Keratinocyte (primary cell): ENCODE data around the gene CCL18. TPM values are rescaled to one million over a fixed set of nuclear protein-coding genes. Genes with fewer than 3 reads are reported as not detected.
"Not testable (repeated sequence)": the region's sequence is repeated elsewhere in the genome, so short reads cannot be mapped to it uniquely, and the experiment has no call there.

Experiments used
- DNase-seq: peaks from one replicate; pipeline ENCODE4 v3.0.0-alpha.2; 2011; ENCODE audit warnings: low read depth, missing footprints, low spot score
- FAIRE-seq: peaks from 2 replicates; lab custom pipeline; 2011; peaks lifted over from hg19 to GRCh38; lab: Jason Lieb, UNC
- H2AFZ ChIP-seq: 2 replicates; pipeline ENCODE4 v1.6.0; 2012; ENCODE audit warnings: low read length, control low read depth, inconsistent platforms; ENCODE audit not compliant: control insufficient read depth
- H3K27ac ChIP-seq: 2 replicates; pipeline ENCODE4 v1.5.1; 2011; ENCODE audit warnings: low read length; ENCODE audit not compliant: control insufficient read depth, insufficient read depth
- H3K27me3 ChIP-seq: 3 replicates; pipeline ENCODE4 v1.6.0; 2011; ENCODE audit warnings: low read length; ENCODE audit not compliant: control insufficient read depth, insufficient read depth; ENCODE audit errors: extremely low read depth
- H3K36me3 ChIP-seq, 2 experiments: 2 replicates in 1 of 2; 3 replicates in 1 of 2; pipeline ENCODE4 v1.5.1; 2011; ENCODE audit warnings: low read length in 2 of 2, mild to moderate bottlenecking in 1 of 2; ENCODE audit not compliant: control insufficient read depth in 2 of 2, insufficient read depth in 2 of 2; ENCODE audit errors: extremely low read depth in 1 of 2
- H3K4me1 ChIP-seq: 3 replicates; pipeline ENCODE4 v1.5.1; 2011; ENCODE audit warnings: low read length; ENCODE audit not compliant: control insufficient read depth, insufficient read depth; ENCODE audit errors: extremely low read depth
- H3K4me2 ChIP-seq: 3 replicates; pipeline ENCODE4 v1.6.0; 2011; ENCODE audit warnings: low read depth, low read length; ENCODE audit not compliant: control insufficient read depth, insufficient read depth; ENCODE audit errors: extremely low read depth
- H3K4me3 ChIP-seq, 3 experiments: fragments of 200-600 bp in 1 of 3; sonication (generic) in 1 of 3; 2 replicates in 2 of 3; 3 replicates in 1 of 3; pipeline ENCODE4 v1.5.1; 2011 to 2016; ENCODE audit warnings: low read length in 3 of 3, mild to moderate bottlenecking in 3 of 3, control low read depth in 2 of 3, inconsistent platforms in 1 of 3, low read depth in 1 of 3, mixed read lengths in 1 of 3, mixed run types in 1 of 3, moderate library complexity in 1 of 3; ENCODE audit not compliant: control insufficient read depth in 2 of 3, insufficient read depth in 2 of 3; ENCODE audit errors: extremely low read depth in 1 of 3
- H3K79me2 ChIP-seq: 2 replicates; pipeline ENCODE4 v1.6.0; 2012; ENCODE audit warnings: low read length; ENCODE audit not compliant: control insufficient read depth, insufficient read depth
- H3K9ac ChIP-seq: 3 replicates; pipeline ENCODE4 v1.6.0; 2011; ENCODE audit warnings: low read length; ENCODE audit not compliant: control insufficient read depth, insufficient read depth; ENCODE audit errors: extremely low read depth
- H3K9me1 ChIP-seq: 3 replicates; pipeline ENCODE4 v1.6.0; 2011; ENCODE audit warnings: low read length; ENCODE audit not compliant: control insufficient read depth, insufficient read depth; ENCODE audit errors: extremely low read depth
- H3K9me3 ChIP-seq: 2 replicates; pipeline ENCODE4 v1.5.1; 2012; ENCODE audit warnings: low read depth, low read length; ENCODE audit not compliant: control insufficient read depth
- H4K20me1 ChIP-seq: 3 replicates; pipeline ENCODE4 v1.6.0; 2011; ENCODE audit warnings: low read length; ENCODE audit not compliant: control insufficient read depth, insufficient read depth; ENCODE audit errors: extremely low read depth
- EZH2 ChIP-seq: IDR thresholded peaks from one replicate; pipeline ENCODE4 v1.6.1; 2012; ENCODE audit warnings: inconsistent platforms, mild to moderate bottlenecking, low read length, moderate library complexity
- dilution Hi-C: fragments of 300-500 bp; cut with MboI; formaldehyde crosslinking; loops from one replicate; pipeline ENCODE4 v1.7.0; 2020; ENCODE audit warnings: low sequenced_read_pairs; ENCODE audit not compliant: extremely low pct_ligation_motif_present
- polyA plus RNA-seq, 5 experiments: library from polyadenylated mRNA; depleted of rRNA in 3 of 5; stranded (reverse) in 3 of 5; stranded (forward) in 1 of 5; unstranded in 1 of 5; fragments of >200 nt; gene quantifications; 1 replicate in 1 of 5; 2 replicates in 3 of 5; 3 replicates in 1 of 5; pipeline versions ENCODE4 v1.2.1 to v1.2.3, GENCODE V29; 2011 to 2012; ENCODE audit warnings: missing spikeins in 2 of 5, low read depth in 1 of 5, low replicate concordance in 1 of 5
- TF ChIP-seq, protein P1 (sequence below), 3 experiments: IDR thresholded peaks in 1 of 3; conservative IDR thresholded peaks in 1 of 3; optimal IDR thresholded peaks in 1 of 3; 2 replicates in 2 of 3; 3 replicates in 1 of 3; pipeline versions ENCODE3 to v1.5.1; 2011; ENCODE audit warnings: low read length in 3 of 3, mild to moderate bottlenecking in 3 of 3, moderate library complexity in 2 of 3, control low read depth in 1 of 3, inconsistent platforms in 1 of 3; ENCODE audit not compliant: insufficient read depth in 2 of 3; ENCODE audit errors: extremely low read depth in 1 of 3

CCL18 gene
- polyA plus RNA-seq, 1 donor (not counting 4 experiments of a cell fraction or from before 2014, with no cell fraction given) = not detected

GRCh38 chr17:36103401-36103975 is 39.4 kb downstream of the CCL18 start, which contains the start of gene CCL4:
Gene CCL4, plus strand, starts transcription at chr17:36103827. Its CDS starts 79 bp downstream, at chr17:36103906.
- H4K20me1 ChIP-seq, H3K9me1 ChIP-seq, H3K4me3 ChIP-seq, H3K4me2 ChIP-seq, H3K79me2 ChIP-seq, dilution Hi-C loops, H2AFZ ChIP-seq, DNase-seq, H3K9ac ChIP-seq, H3K9me3 ChIP-seq, H3K27ac ChIP-seq, H3K4me1 ChIP-seq, H3K36me3 ChIP-seq, H3K27me3 ChIP-seq, FAIRE-seq: not testable (repeated sequence)

DNA sequence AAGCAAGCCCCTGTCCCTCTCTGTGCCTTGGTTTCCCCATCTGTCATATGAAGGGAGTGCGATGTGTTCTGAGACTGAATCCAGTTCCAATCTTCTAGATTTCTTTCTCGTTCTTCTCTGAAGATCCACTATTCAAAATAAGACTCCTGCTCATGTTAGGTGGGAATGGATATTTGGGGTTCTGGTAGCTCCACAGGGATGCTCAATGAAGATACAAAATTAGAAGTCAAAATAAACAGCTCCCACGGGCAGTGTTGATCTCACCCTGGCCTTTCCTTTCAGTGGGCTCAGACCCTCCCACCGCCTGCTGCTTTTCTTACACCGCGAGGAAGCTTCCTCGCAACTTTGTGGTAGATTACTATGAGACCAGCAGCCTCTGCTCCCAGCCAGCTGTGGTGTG is 40.2 kb downstream of the CCL18 start:
- H3K36me3 ChIP-seq, H3K4me3 ChIP-seq, H3K79me2 ChIP-seq, FAIRE-seq, H3K27me3 ChIP-seq, DNase-seq, H3K27ac ChIP-seq, H3K9ac ChIP-seq, H3K4me2 ChIP-seq, H4K20me1 ChIP-seq, dilution Hi-C loops, H3K9me3 ChIP-seq, H3K9me1 ChIP-seq, H2AFZ ChIP-seq, H3K4me1 ChIP-seq: not testable (repeated sequence)

GRCh38 chr17:36104701-36105181 is 40.7 kb downstream of the CCL18 start:
- H3K9ac ChIP-seq = no peak overlapping the region
- no peak overlapping the region for H3K27ac ChIP-seq
- H3K79me2 ChIP-seq = no peaks in the 10 kb centered on the region
- no peaks in the 10 kb centered on the region for H3K36me3 ChIP-seq
- no peak for DNase-seq
- no peak overlapping the region for H3K4me3 ChIP-seq
- H3K9me1 ChIP-seq = no peaks in the 10 kb centered on the region
- no peaks in the 10 kb centered on the region for H3K4me1 ChIP-seq
- no peak for TF ChIP-seq EZH2
- TF ChIP-seq, protein P1, sequence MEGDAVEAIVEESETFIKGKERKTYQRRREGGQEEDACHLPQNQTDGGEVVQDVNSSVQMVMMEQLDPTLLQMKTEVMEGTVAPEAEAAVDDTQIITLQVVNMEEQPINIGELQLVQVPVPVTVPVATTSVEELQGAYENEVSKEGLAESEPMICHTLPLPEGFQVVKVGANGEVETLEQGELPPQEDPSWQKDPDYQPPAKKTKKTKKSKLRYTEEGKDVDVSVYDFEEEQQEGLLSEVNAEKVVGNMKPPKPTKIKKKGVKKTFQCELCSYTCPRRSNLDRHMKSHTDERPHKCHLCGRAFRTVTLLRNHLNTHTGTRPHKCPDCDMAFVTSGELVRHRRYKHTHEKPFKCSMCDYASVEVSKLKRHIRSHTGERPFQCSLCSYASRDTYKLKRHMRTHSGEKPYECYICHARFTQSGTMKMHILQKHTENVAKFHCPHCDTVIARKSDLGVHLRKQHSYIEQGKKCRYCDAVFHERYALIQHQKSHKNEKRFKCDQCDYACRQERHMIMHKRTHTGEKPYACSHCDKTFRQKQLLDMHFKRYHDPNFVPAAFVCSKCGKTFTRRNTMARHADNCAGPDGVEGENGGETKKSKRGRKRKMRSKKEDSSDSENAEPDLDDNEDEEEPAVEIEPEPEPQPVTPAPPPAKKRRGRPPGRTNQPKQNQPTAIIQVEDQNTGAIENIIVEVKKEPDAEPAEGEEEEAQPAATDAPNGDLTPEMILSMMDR (optimal IDR thresholded peaks at IDR 0.05 in 1 of 3, IDR thresholded peaks at IDR 0.05 in 1 of 3, conservative IDR thresholded peaks at IDR 0.05 in 1 of 3; ENCODE audit: extremely low read depth in 1 of 3, insufficient read depth in 2 of 3, low read length in 3 of 3) = no peak
- H3K27me3 ChIP-seq = no peaks in the 10 kb centered on the region
- dilution Hi-C loops = no loop called here
- H2AFZ ChIP-seq = no peak overlapping the region
- no peaks in the 10 kb centered on the region for H4K20me1 ChIP-seq
- no peak for FAIRE-seq
- no peaks in the 10 kb centered on the region for H3K9me3 ChIP-seq
- no peak overlapping the region for H3K4me2 ChIP-seq
